Activated CD4-positive, CD25-positive, alpha-beta regulatory T cell (primary cell): ENCODE results near the gene CNTN1.
"Not testable (repeated sequence)": the region's sequence is repeated elsewhere in the genome, so short reads cannot be mapped to it uniquely, and the experiment has no call there.

ENCODE experiments used
- DNase-seq, 4 experiments: peaks; one replicate each; lab custom pipeline; 2025; lab: John Stamatoyannopoulos, UW

CNTN1 gene

DNA sequence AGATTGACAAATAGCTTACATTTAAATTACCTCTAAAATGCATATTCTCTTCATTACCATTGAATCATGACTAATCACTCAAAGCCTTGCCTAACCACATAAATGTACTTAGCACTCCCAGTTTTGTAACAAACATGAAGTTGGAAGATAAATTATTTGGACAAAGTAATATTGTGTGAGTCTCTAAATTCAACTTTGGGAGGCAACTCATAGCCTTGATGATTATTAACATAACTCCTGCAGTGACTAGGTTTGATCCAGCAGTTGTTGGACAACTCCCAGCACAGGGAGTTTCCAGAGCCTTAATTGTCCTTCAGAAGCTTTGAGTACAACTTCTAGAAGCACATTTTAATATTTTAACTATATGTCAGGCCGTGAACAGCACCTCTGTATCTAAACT is 342.4 kb downstream of the CNTN1 start:
- DNase-seq = no peak

DNA sequence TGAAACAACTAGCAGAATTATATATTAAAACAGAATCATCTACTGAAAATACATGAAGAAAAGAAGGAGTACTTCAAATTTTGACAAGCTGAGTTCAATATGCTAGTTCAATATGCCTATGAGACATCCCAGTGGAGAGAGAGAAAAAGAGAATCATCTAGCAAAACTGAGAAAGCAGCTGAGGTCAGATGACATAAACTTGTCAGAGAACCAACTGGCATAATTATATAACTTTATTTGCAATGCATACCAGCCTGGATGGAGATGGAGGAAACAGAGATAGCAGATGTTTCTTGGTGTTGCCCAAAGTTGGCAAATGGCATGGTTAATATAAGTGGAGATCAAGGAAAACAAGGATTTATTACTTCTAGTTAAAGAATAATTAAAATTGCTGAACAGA is 347.2 kb downstream of the CNTN1 start:
- DNase-seq = no peak

DNA sequence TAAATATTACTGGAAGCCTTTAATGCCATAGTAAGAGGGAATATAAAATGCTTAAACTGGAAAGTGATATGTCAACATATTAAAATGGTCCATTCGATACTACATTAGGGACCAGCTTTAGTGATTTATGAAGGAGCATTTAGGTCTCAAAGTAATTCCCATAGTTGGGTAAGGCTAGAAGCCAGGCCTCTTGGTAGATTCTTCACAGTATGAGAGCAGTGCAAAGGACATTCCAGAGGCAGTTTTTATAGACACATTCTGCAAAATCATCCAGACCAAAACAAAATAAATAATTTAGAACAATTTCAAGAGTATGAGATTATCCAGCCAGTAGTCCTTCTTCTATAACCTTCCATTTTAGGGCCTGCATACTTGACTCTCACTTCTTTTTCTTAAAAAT is 353.3 kb downstream of the CNTN1 start:
- DNase-seq = no peak

- DNase-seq = no peak
Observed at GRCh38 chr12:41049033-41049432, 356.8 kb downstream of the CNTN1 start.

GRCh38 chr12:41051954-41052353 is 359.7 kb downstream of the CNTN1 start:
- DNase-seq = no peak

DNA sequence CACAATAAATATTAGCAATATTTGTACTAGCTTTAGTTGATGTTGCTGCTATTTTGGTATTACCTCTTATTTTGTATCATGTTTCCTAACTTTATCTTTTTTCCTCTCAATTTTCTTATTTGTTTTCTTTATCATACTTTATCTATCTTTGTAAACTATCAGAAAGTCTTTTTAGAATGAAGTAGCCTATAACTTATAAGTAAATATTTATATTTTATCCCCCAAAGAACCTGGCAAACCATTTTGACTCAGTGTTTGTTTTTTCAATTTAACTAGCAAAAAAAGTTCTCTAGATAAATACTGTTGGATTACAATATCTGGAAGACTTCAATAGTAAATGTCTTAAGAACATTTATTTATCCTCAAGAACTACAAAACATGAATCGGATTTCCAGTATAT is 360.2 kb downstream of the CNTN1 start:
- DNase-seq = no peak

GRCh38 chr12:41053046-41053445 is 360.8 kb downstream of the CNTN1 start:
- DNase-seq = no peak

DNA sequence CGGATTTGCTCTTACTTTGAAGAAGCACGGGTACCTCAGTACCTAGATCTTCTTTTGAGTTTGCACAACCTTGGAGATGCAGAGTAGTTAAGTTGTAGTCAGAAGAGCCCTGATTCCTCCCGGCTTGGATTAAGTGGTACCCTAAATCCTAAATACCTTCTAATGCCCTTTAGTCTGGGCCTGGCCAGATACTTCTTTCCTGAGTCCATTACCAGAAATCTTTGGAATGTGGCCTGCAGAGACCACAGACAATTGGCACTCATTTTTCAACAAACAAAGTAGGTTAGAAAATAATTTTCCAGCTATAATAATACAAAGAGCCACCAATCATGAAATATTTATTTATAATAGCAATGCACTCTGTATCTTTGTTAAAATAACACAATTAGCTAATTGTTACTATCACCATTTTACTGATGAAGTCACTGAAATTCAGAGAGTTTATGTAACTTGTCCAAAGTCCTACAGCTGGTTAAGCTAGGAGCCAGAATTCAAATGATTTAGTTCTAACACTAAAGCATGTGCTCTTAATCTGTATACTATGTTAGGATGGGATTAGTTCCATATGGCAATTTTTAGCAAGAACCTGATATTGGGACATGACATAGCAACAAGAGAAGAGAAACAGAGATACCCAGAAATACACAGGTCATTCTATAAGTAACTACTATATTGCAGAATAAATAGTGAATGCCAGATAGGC is 363.8 kb downstream of the CNTN1 start:
- no peak for DNase-seq

DNA sequence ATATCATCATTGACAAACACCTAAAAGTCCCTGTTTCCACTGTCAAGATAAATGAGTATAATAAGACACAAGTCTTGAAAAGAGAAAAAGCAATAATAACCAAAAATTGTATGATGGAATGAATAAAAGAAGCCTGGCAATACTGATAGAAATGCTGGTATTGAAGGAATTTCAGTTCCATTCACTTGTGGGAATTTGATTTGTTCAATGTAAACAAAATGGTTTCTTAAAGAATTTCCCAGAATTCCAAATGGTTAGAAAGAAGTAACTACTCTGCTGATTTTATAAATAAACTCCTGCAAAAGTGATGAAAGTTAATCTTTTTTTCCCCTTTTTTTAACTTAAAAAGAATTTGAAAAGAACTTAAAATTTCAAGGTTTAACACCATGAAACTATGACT is 366.0 kb downstream of the CNTN1 start:
- no peak for DNase-seq

- DNase-seq = no peak
Observed at GRCh38 chr12:41061192-41061591, 369.0 kb downstream of the CNTN1 start.

DNA sequence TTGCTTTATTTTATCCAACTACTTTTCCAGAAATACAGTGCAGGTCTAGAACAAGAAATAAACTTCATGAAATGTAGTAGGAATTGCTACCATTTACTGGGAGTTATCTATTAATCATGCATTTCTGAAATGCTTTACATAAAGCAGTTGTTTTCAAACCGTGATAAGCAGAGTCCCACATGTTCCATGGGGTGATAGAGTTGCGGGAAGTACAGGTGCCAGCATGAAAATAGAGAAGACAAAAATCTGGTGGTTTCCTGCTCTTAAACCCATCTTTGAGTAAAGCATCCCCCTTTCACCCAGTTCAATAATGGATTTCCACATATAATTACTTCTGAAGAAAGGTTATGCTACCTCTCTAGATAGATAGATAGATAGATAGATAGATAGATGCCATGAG is 372.2 kb downstream of the CNTN1 start:
- DNase-seq = no peak

DNA sequence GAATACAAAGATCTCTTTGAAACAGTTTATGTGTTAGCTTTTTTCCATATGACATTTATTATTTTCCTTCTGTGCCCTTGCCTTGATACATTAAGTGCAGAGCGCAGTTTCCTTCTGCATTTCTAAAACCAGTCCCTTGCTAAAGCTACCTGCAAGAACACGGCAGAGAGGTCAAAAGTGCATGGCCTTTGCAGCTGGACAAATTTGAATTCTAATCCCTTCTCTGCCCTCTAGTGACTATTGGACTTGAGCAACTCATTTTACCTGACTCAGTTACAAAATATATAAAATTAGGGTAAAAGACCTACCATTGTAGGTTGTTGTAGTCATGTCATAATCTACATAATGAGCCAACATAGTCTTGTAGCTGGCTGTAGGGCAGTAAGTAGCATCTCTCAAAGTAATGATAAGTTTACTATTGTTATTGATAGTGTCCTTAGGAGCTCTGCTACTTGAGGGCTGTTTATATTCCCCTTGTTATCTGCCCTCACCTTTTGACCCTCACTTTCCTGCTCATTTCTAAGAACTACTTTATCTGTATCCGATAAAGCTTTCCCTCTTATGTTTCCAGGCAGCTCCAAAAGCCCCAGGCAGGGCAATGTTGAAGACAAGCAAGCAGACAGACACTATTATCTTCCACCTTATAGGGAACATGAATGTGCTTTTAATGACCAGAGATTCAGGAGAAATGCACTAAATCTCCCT is 375.9 kb downstream of the CNTN1 start:
- DNase-seq = no peak

DNA sequence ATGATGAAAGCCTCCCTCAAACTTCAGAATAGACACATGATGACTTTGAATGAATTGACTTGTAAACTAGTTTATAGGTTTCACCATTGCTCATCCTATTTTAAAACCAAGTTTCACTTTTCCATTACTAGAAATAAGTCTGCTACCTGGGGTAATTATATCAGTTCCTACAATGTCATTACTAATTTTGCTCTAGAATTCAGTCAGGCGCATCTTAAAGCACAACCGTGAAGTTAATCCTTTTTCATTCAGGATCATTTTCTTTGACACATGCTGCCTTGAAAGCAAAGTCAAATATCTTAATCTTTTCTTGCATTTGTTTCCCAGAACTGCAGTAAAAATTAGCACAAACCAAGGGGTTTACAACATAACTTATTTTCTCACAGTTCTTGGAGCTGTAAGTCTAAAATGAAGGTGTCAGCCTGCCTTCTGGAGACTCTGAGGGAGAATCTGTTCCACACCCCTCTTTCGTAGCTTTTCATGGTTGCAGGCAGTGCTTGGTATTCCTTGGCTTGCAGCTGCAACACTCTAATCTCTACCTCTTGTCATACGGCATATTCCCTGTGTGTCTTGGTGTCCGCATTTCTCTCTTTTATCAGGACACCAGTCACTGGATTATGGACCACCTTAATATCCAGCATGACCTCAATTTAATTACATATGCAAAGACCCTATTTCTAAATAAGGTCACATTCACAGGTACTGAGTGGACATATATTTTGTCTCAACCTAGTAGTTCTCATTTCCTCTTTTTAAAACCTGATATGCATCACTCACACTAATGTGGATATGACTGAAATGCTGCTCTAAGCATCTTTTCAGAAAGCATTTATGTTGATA is 381.6 kb downstream of the CNTN1 start:
- DNase-seq = no peak

- no peak for DNase-seq
Observed at GRCh38 chr12:41074473-41074769, 382.2 kb downstream of the CNTN1 start.

GRCh38 chr12:41076114-41076513 is 383.9 kb downstream of the CNTN1 start:
- no peak for DNase-seq

DNA sequence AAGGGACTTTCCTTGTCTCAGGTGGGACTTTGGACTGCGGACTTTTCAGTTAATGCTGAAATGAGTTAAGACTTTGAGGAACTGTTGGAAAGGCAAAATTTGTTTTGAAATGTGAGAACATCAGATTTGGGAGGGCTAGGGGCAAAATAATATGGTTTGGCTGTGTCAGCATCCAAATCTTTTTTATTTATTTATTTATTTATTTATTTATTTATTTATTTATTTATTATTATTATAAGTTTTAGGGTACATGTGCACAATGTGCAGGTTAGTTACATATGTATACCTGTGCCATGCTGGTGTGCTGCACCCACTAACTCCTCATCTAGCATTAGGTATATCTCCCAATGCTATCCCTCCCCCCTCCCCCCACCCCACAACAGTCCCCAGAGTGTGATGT is 389.0 kb downstream of the CNTN1 start:
- DNase-seq = not testable (repeated sequence)

- no peak for DNase-seq
Observed at GRCh38 chr12:41089438-41089837, 397.2 kb downstream of the CNTN1 start.

- no peak for DNase-seq
Observed at GRCh38 chr12:41092115-41092514, 399.9 kb downstream of the CNTN1 start.

- DNase-seq = no peak
Observed at GRCh38 chr12:41096797-41097196, 404.6 kb downstream of the CNTN1 start.

DNA sequence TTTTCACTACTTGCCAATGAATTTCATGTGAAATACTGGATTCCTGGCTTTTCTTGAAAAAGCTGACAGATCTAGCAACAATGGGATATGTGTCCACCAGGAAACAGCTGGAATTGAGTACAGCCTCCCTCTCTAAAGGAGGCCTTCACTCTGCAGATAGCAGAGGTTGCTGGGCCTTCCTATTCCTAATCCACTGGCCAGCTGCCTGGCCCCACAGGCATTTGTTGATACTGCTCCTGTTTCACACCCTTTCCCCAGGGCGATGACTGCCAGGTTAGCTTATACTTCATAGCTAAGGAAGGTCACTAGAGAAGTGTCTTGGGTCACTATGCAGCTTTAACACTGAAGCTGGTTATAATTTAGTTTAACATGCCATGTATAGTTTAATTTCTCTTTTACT is 408.3 kb downstream of the CNTN1 start:
- DNase-seq = no peak

DNA sequence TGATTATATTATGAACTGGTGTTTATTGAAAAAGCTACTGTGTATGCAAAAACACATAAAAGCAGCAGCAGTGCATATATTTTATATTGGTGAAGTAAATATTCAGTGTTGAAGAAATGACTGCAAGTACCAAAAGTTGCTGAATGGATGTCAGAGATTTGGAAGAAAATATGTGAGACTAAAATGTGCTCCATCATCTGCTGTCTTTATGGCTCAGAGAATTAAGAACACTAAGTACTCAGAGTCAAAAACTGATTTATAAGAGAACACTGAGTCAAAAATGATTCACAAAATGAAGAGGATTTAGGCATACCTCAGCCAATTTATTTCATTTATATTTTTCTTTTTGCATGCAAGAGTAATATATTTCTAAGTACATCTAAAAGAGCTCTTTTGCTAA is 409.6 kb downstream of the CNTN1 start:
- no peak for DNase-seq

DNA sequence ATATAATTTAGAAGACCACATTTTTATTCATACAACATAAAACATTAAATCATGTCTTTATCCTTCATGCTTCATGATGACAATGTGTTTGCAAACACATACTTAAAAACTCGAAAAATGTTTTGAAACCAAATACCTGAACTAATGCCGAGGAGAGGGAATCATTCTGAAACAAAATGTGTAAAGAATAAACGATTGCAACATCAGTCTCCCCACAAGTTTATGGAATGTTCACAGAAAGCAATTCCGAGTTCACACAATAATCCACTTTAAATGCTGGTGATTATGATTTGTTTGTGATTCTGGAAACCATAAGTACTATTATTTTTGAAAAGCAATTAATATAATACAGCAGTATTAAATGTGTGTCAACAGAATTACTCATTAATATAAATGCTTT is 411.4 kb downstream of the CNTN1 start:
- DNase-seq = no peak

GRCh38 chr12:41106315-41106714 is 414.1 kb downstream of the CNTN1 start:
- no peak for DNase-seq
